Germinal center (tissue), 1 donor: ENCODE measurements around the gene ZNF32.
"Not testable (repeated sequence)": the region's sequence is repeated elsewhere in the genome, so short reads cannot be mapped to it uniquely, and the experiment has no call there.

ENCODE experiments used
- DNase-seq: peaks from one replicate; pipeline ENCODE4 v3.0.0; 2012; ENCODE audit warnings: mixed read lengths, low spot score

Gene ZNF32

GRCh38 chr10:43628956-43629355, 19.7 kb downstream of the ZNF32 start:
- no peak for DNase-seq

DNA sequence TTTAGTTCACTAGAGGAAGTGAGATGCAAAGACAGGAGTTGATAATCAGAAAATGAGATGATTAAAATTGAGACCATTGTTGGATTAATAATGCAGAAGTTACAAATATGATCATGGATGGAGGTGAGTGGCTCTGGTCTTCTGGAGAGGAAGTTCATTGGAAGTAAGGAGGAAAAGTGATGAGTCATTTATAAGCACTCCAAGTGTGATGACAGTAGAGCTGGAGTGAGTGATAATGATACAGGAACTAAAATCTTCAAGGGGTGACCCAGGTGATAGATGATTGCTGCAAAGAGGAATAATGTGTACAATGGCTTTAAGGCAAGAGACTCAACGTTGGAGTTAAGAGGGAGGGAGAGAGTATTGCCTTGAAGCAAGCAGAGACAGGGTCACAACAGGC, 20.7 kb downstream of the ZNF32 start:
- DNase-seq: no peak

DNA sequence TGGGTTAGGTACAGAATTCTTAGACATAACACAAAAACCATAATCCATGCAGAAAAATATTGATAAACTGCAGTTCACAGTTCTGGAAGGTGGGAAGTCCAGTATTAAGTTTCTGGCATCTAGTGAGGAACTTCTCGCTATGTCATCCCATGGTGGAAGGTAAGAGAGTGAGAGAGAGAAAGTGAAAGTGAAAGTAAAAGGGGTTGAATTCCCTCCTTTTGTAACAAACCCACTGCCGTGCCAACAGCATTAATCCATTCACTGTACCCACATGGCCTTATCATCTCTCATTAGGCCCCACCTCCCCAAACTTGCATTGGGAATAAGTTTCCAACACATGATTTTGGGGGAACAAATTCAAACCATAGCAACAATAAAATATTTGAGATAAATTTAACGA, 25.3 kb downstream of the ZNF32 start:
- no peak for DNase-seq

DNA sequence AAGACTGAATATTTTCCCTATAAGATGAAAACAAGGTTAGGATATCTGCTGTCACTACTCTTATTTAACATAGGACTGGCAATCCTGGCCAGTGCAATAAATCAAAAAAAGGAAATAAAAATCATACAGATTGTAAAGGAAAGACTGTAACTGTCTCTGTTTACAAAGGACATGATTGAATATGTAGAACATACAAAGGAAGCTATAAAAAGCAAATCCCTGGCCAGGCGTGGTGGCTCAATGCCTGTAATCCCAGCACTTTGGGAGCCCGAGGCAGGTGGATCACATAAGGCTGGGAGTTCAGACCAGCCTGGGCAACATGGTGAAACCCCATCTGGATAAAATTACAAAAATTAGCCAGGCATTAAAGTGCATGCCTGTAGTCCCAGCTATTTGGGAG, 26.6 kb downstream of the ZNF32 start:
- DNase-seq: no peak

GRCh38 chr10:43619368-43619767, 29.3 kb downstream of the ZNF32 start:
- no peak for DNase-seq

- DNase-seq: no peak
Observed at GRCh38 chr10:43616697-43617370, 31.8 kb downstream of the ZNF32 start.

- DNase-seq: no peak
Observed at GRCh38 chr10:43610636-43611035, 38.0 kb downstream of the ZNF32 start.

GRCh38 chr10:43607199-43607573, 41.5 kb downstream of the ZNF32 start:
- no peak for DNase-seq

DNA sequence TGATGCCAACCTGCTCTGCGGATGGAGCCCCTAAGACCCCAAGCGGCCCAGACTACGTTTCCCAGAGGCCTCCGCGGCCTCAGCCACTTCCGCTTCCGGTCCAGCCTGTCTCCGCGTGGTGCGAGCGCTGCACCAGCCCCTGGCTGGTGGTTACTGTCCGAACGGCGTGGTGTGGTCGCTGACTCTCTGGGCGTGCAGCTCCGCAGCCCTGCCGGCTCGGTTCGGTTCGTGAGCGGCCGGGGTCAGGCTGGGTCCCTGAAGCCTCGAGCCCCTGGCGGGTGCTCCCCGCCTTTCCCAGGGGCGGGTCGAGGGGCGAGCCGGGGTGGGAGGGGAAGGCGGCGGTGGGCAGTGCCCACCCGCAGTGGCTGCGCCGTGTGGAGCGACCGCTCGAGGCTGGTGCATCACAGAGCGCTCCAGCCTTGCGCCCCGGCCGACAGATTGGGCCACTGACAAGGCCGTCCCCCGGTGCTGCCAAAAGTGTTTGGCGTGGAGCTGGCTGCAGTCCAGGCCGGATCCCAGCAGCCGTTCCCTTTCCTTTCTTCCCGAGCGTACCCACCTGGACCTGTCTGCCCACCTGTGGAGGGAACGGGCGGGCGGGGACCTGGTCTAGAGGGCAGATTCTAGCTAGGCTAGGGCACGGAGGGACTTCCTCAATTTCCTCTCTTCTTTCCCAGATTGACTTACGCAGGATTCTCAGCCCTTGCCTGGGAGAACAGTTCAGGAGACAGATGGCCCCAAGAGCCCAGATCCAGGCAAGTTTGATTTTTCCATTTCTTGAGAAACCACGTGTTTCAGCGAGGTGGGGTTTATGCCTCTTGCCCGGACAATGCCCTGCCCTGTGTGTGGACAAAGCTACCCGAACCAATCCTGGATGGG, 42.1 kb downstream of the ZNF32 start, which contains the start of gene ZNF485:
Gene ZNF485 (plus strand): TSS at position 116 of the 876 bp plus-strand sequence. CDS start 613 bp downstream, at position 729.
- DNase-seq: peak; percentile 71

- DNase-seq: no peak
Observed at GRCh38 chr10:43605850-43606322, 42.8 kb downstream of the ZNF32 start.

DNA sequence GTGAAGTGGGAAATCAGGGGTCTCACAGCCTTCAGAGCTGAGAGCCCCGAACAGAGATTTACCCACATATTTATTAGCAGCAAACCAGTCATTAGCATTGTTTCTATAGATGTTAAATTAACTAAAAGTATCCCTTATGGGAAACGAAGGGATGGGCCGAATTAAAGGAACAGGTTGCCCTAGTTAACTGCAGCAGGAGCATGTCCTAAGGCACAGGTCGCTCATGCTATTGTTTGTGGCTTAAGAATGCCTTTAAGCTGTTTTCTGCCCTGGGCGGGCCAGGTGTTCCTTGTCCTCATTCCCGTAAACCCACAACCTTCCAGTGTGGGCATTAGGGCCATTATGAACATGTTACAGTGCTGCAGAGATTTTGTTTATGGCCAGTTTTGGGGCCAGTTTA, 47.1 kb downstream of the ZNF32 start:
- DNase-seq: not testable (repeated sequence)

- no peak for DNase-seq
Observed at GRCh38 chr10:43599333-43599732, 49.3 kb downstream of the ZNF32 start.

DNA sequence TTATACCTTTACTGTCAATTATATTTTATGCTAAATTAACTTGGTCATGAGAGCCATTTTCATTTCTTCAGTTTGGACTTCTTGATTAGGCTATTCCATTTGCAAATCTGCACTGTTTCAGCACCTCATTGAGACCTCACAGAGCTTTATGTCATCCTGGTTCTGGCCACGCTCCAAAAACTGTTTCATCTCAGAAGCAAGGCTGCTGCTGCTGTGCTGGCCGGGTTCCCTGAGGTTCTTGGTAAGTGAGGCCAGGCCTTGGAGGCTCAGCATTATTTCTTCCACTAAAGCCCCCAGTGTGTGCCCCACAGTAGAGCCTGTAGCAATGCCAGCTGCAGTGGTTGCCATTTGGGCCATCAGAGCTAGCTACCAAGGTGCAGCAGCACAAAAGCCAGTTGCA, 50.2 kb downstream of the ZNF32 start:
- DNase-seq: no peak

DNA sequence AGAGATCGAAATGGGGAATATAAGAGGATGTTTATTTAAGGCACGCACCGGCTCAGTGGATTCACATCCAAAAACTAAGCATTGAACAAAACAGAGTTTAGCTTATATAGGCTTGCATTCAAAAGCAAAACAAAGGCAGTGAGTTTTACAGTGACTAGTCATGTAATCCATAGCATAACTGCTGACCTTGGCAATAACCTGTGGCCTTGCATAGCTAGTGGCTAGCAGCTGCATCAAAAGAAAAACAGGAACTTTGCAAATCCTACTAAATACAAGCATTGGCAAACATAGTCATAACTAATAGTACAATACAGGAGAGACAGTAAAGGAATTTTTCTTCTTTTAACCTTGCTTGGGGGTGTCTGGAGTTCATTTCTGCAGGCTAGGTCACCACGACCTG, 52.1 kb downstream of the ZNF32 start:
- DNase-seq: no peak

GRCh38 chr10:43595739-43596298, 52.9 kb downstream of the ZNF32 start:
- DNase-seq: no peak

GRCh38 chr10:43594944-43595589, 53.6 kb downstream of the ZNF32 start:
- peak; percentile 19 for DNase-seq
